Muscle layer of colon (tissue), 2 donors: ENCODE data around the gene BOC.
A peak's percentile ranks its signal among the peaks of the same experiment; 100 is the strongest.

Experiments used
- H3K27ac ChIP-seq: one replicate; pipeline ENCODE4 v1.7.0; 2013; ENCODE audit warnings: low read depth, mild to moderate bottlenecking, low read length, moderate library complexity
- H3K27me3 ChIP-seq, 2 donors: one replicate each; pipeline ENCODE4 v1.7.0; 2013; ENCODE audit warnings: low read length in 2 of 2, mild to moderate bottlenecking in 2 of 2; ENCODE audit not compliant: insufficient read depth in 2 of 2, control insufficient read depth in 1 of 2
- H3K36me3 ChIP-seq: one replicate; pipeline ENCODE4 v1.7.0; 2013; ENCODE audit warnings: mild to moderate bottlenecking, low read length; ENCODE audit not compliant: insufficient read depth
- H3K4me1 ChIP-seq: one replicate; pipeline ENCODE4 v1.7.0; 2013; ENCODE audit warnings: mild to moderate bottlenecking, low read length; ENCODE audit not compliant: insufficient read depth
- H3K4me3 ChIP-seq, 2 donors: one replicate each; pipeline ENCODE4 v1.7.0; 2013; ENCODE audit warnings: low read length in 2 of 2, low read depth in 1 of 2, mild to moderate bottlenecking in 1 of 2, moderate library complexity in 1 of 2
- H3K9ac ChIP-seq: one replicate; pipeline ENCODE4 v1.7.0; 2013; ENCODE audit warnings: low read length
- H3K9me3 ChIP-seq: one replicate; pipeline ENCODE4 v1.7.0; 2013; ENCODE audit warnings: mild to moderate bottlenecking, low read length
- donor health status: abdominal sarcoma.
- donor health status: Adenocarcinoma of cecum.

BOC gene, protein sequence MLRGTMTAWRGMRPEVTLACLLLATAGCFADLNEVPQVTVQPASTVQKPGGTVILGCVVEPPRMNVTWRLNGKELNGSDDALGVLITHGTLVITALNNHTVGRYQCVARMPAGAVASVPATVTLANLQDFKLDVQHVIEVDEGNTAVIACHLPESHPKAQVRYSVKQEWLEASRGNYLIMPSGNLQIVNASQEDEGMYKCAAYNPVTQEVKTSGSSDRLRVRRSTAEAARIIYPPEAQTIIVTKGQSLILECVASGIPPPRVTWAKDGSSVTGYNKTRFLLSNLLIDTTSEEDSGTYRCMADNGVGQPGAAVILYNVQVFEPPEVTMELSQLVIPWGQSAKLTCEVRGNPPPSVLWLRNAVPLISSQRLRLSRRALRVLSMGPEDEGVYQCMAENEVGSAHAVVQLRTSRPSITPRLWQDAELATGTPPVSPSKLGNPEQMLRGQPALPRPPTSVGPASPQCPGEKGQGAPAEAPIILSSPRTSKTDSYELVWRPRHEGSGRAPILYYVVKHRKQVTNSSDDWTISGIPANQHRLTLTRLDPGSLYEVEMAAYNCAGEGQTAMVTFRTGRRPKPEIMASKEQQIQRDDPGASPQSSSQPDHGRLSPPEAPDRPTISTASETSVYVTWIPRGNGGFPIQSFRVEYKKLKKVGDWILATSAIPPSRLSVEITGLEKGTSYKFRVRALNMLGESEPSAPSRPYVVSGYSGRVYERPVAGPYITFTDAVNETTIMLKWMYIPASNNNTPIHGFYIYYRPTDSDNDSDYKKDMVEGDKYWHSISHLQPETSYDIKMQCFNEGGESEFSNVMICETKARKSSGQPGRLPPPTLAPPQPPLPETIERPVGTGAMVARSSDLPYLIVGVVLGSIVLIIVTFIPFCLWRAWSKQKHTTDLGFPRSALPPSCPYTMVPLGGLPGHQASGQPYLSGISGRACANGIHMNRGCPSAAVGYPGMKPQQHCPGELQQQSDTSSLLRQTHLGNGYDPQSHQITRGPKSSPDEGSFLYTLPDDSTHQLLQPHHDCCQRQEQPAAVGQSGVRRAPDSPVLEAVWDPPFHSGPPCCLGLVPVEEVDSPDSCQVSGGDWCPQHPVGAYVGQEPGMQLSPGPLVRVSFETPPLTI

DNA sequence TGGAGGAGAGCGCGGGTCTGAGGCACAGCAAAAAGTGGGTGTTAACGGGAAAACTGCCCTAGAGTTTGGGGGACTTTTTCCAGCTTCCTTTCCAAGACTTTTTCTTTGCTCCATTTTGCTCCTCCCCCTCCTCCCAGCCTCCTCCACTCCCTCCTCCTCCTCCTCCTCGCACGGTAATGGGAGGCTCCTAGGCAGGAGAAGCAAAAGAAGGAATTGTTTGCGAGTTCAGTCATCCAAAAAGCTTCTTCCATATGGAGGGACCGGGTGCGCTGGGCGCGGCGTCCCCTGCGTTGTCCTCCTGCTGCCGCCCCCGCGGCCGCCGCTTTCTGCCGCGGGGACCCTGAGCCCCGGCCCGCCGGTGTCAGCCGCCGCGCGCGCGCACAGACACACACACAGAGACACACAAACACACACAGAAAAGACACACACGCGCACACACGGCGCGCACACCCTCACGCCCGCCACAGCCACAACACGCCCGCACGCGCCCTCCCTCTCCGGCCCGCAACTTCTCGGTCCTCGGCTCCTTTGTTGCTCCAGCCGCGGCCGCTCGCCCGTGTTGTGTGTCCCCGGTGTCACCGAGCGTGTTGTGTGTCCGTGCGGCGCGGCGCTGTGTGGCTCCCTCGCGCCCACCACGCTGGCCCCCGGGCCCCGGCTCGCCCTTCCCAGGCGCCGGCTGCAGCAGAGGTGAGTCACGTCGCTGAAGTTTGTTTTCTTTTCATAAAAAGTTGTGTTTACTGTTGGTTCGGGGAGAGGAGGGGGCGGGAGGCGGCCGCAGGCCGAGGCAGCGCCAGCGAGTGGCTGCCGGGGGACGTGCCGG is at the start of gene BOC:
BOC (plus strand) TSS at position 228 of the 820 bp plus-strand sequence. CDS start 38,246 bp downstream, outside the sequence.
- Histone ChIP-seq H3K9ac (peak within 1 kb of the TSS; percentile 88), H3K4me1 (peaks cover 34% of the 10 kb centered on the region), H3K27me3 (no peaks in the 10 kb centered on the region), H3K36me3 (no peaks in the 10 kb centered on the region), H3K27ac (peak within 1 kb of the TSS; percentile 98), H3K4me3 (peak within 1 kb of the TSS; percentile 85 to 90), H3K9me3 (no peaks in the 10 kb centered on the region)

DNA sequence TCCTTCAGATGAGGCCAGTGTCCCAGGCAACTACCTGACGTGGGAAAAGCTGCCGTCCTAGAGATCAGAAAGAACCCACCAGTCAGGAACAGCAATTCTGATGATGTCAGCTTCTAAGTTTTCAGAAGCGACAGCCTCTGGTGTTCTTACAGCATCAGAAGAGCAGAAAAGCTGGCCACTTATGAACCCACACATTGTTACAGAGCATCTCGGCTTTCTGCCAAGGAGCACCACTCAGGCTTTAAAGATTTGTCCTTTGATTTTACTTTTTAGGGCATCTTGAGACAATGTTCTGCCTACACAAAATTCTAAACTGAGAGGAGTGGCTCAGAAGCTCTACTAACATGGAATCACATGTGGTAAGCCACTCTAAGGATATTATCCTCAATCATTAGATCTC is 49.7 kb upstream of the BOC start:
- no peaks in the 10 kb centered on the region for H3K27me3 ChIP-seq
- H3K4me1 ChIP-seq, result peaks cover 21% of the 10 kb centered on the region
- H3K27ac ChIP-seq, result no peak overlapping the region
- no peak overlapping the region for H3K9ac ChIP-seq
- H3K36me3 ChIP-seq, result no peaks in the 10 kb centered on the region
- H3K9me3 ChIP-seq, result no peaks in the 10 kb centered on the region
- H3K4me3 ChIP-seq, result no peak overlapping the region

DNA sequence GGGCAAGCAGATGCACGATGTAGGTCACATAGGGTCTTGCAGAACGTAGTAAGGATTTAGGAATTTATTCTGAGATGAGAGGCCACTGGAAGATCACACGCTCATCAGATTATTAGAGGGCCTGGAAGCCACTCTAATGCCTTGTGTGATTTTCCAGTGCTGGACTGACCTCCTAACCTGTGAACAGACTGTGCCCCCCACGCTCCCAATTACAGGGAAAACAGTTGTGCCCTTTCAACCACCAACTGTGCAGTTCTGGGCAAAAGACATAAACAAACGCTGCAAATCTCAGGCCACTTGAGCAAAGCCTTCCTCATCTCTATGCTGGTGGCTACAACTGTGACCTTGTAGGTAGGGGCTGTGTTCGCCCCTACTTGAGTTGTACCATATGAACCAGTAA is 48.2 kb upstream of the BOC start:
- no peaks in the 10 kb centered on the region for H3K27me3 ChIP-seq
- H3K9me3 ChIP-seq, result no peaks in the 10 kb centered on the region
- no peaks in the 10 kb centered on the region for H3K36me3 ChIP-seq
- H3K9ac ChIP-seq, result no peak overlapping the region
- H3K27ac ChIP-seq, result no peak overlapping the region
- H3K4me1 ChIP-seq, result peaks cover 24% of the 10 kb centered on the region
- H3K4me3 ChIP-seq, result no peak overlapping the region

DNA sequence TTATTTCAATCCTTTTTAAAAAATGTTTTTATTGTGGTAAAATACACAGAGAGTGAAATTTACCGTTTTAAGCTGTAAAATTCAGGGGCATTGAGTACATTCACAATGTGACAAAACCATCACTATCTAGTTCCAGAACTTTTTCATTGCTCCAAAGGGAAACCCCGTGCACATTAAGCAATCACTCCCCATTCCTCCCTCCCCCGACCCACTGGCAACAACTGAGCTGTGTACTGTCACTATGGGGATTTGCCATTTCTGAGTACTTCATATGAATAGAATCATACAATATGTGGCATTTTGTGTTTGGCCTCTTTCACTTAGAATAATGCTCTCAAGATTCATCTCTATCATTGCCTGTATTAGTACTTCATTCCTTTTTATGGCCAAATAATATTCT is 45.5 kb upstream of the BOC start:
- H3K27ac ChIP-seq, result peak overlapping the region; percentile 70
- H3K4me1 ChIP-seq, result peaks cover 42% of the 10 kb centered on the region
- no peak overlapping the region for H3K9ac ChIP-seq

DNA sequence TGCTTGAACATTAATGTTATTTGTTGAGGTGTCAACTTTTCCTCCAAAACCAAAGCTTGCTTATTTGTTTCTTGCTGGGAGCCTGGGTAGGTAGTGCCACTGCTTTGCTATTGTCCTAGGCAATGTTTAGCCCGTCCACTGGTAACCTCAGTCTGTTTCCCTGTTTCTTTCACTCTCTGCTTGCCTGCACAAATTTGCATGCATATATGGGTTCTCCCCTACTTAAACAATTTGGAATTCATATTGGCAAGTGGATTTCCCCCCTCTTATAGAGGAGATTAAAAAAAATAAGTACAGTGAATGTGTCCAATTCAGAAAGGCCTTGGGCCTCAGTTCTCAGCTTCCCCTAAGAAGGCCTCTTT is 45.0 kb upstream of the BOC start:
- Histone ChIP-seq H3K9me3 (no peaks in the 10 kb centered on the region), H3K4me3 (no peak overlapping the region), H3K36me3 (no peaks in the 10 kb centered on the region), H3K9ac (peak overlapping the region; percentile 45), H3K27ac (peak overlapping the region; percentile 70), H3K4me1 (peaks cover 42% of the 10 kb centered on the region), H3K27me3 (no peaks in the 10 kb centered on the region)

More for the DNA sequence above, 45.5 kb upstream of the BOC start:
- Histone ChIP-seq H3K9me3 (no peaks in the 10 kb centered on the region), H3K36me3 (no peaks in the 10 kb centered on the region), H3K4me3 (no peak overlapping the region), H3K27me3 (no peaks in the 10 kb centered on the region)

DNA sequence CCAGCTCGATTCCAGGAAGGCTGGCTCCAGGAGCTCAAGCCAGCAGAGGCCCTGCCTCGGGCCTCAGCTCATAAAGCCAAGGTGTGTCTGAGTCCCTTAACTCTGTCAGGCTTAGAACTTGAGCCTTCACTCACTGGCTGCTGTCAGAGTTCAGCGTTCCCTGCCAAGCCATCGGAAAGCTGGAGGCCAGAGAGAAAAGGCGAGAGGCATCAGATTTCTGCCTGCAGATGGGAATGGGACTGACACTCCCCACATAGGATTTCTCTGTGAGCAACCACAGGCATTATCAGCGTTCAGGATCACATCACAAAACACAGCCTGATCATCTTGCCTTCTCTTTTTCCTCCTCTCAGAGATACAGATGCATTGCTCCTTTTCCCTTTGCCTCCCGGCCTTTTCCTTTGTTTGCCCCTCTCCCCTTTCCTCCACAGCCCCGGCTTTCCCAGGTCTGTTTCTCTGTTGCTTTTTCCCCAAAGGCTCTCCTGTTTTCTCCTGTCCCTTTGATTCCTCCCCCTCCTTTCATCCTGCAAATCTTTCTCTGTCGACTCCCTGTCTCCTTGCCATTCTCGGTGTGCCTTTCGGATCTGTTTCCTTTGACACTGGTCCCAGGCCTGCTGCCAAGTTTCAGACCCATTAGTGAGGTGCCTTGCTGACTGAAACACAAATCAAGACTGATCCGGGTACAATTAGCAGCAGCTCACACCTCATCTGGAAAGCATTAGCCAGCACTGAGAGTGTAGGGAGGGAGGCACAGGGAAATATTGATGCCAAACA is 44.5 kb upstream of the BOC start:
- H3K4me3 ChIP-seq, result peak overlapping the region in 1 of 2 donors; percentile 3
- no peaks in the 10 kb centered on the region for H3K36me3 ChIP-seq
- peak overlapping the region; percentile 45 for H3K9ac ChIP-seq
- peak overlapping the region; percentile 70 for H3K27ac ChIP-seq
- H3K27me3 ChIP-seq, result no peaks in the 10 kb centered on the region
- H3K9me3 ChIP-seq, result no peaks in the 10 kb centered on the region
- H3K4me1 ChIP-seq, result peaks cover 42% of the 10 kb centered on the region

DNA sequence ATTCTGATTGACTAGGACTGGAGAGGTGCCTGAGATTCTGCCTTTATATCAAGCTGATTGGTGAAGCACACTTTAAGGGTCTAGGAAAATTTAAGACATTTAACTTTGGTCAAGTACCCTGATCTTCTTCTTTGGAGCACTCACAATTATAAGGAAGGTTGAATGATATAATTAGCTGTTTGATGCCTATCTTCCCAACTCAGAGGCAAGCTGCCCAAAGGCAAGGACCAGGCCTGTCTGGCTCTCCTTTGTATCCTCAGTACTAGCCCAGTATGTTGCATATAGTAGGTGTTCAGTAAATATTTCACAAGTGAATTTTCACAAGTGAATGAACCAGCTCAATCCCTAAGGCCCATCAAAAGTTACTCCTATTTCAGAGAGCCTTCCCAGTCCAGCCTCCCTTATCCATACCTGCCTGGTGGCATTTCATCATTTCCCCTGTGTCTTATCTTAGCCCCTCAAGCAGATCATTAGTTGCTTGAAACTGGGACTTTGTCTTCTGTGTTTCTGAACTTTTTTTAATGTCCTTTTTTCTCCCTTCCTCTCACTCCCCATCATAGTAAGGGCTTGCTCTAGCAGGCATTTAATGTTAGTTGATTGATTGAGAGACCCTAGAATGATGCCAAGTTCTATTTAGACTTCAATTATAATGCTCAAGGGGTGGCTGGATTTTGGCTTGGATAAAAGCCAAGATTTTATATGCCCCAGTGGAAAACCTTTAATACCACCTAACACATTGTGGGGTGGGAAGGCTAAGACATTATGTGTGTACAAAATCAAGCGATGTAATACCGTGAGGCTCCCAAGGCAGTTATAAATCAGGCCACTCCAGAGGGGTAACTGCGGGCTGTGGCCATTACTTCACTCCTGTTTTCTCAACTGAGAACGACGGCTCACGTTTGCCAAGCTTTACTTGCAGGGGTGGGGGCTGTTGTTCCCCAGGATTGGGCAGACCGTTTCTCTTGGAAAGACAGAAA is 43.2 kb upstream of the BOC start:
- Histone ChIP-seq H3K4me3 (peak overlapping the region in 1 of 2 donors; percentile 4), H3K27me3 (no peaks in the 10 kb centered on the region), H3K4me1 (peaks cover 42% of the 10 kb centered on the region), H3K36me3 (no peaks in the 10 kb centered on the region), H3K9ac (peak overlapping the region; percentile 45), H3K27ac (peak overlapping the region; percentile 70), H3K9me3 (no peaks in the 10 kb centered on the region)

DNA sequence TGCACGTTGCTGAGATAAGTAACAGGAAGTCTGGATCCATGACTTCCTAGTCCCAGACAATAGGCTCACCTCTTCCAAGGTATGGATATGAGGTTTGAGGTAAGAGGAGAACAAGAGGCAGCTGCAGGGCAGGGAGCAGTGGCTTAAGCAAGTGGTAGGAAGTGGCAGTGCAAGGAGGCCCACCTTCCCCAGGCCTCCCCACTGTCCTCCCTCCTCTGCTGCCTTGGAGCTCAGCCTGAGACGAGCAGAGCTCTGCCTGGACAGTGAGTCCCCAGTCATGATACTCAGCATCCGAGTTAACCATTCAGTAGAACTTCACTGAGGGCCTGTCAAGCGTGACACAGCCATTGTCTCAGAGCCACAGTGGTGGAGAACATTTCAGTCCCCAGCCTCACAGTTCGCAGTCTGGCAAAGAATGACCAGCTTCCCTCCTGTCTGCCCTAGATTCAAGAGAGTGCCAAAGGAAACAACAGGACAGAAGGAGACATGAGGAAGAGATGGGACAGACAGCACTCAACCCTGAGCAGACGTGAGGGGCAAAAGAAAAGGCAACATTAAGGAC is 41.4 kb upstream of the BOC start:
- H3K4me1 ChIP-seq, result peaks cover 46% of the 10 kb centered on the region
- no peak overlapping the region for H3K27ac ChIP-seq
- H3K9ac ChIP-seq, result no peak overlapping the region
- no peaks in the 10 kb centered on the region for H3K9me3 ChIP-seq
- H3K36me3 ChIP-seq, result no peaks in the 10 kb centered on the region
- H3K4me3 ChIP-seq, result no peak overlapping the region
- no peaks in the 10 kb centered on the region for H3K27me3 ChIP-seq

DNA sequence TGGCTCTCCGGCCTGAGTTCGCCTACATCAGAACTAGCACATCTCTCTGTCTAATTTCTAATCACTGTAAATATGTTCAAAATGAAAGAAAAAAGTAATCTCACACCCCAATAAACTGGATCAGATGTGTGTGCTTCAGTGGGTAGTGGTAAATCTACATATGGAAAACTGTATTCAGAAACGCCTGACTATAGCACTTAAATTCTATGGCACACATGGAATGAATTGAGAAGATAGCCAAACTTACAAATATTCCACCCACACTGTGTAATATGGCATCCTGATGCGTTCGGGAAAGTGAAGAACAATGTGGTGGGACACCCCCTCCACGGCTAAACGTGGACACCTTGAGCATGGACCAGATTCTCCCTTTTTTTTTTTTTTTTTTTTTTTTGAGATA is 40.6 kb upstream of the BOC start:
- Histone ChIP-seq H3K9ac (no peak overlapping the region), H3K27ac (no peak overlapping the region)

More for the DNA sequence above, 40.6 kb upstream of the BOC start:
- no peak overlapping the region for H3K4me3 ChIP-seq
- no peaks in the 10 kb centered on the region for H3K36me3 ChIP-seq
- H3K27me3 ChIP-seq, result no peaks in the 10 kb centered on the region
- H3K4me1 ChIP-seq, result peaks cover 52% of the 10 kb centered on the region
- H3K9me3 ChIP-seq, result no peaks in the 10 kb centered on the region
